Activated CD8-positive, alpha-beta memory T cell treated with anti-CD3 and anti-CD28 coated beads for 36 hours (primary cell): ENCODE data around the gene PPP6C. TPM values are rescaled to one million over a fixed set of nuclear protein-coding genes. Genes with fewer than 3 reads are reported as not detected.

Source experiments
- CTCF ChIA-PET: fragments of 350-600 bp; sonication (Branson Sonifier 250); formaldehyde crosslinking; loops from one replicate; lab custom pipeline; 2021; ENCODE audit warnings: antibody characterized with exemption; lab: Charles Lee
- POLR2A ChIA-PET: fragments of 350-600 bp; sonication (Branson Sonifier 250); formaldehyde crosslinking; loops from one replicate; lab custom pipeline; 2021; ENCODE audit warnings: antibody characterized with exemption; lab: Charles Lee
- total RNA-seq, 2 experiments: library from RNA; stranded (reverse); gene quantifications; one replicate each; pipeline ENCODE4 v1.2.3, GENCODE V29; 2021

Gene PPP6C
- total RNA-seq, 2 experiments from 2014 or later = 45.1 to 51.5 TPM

DNA sequence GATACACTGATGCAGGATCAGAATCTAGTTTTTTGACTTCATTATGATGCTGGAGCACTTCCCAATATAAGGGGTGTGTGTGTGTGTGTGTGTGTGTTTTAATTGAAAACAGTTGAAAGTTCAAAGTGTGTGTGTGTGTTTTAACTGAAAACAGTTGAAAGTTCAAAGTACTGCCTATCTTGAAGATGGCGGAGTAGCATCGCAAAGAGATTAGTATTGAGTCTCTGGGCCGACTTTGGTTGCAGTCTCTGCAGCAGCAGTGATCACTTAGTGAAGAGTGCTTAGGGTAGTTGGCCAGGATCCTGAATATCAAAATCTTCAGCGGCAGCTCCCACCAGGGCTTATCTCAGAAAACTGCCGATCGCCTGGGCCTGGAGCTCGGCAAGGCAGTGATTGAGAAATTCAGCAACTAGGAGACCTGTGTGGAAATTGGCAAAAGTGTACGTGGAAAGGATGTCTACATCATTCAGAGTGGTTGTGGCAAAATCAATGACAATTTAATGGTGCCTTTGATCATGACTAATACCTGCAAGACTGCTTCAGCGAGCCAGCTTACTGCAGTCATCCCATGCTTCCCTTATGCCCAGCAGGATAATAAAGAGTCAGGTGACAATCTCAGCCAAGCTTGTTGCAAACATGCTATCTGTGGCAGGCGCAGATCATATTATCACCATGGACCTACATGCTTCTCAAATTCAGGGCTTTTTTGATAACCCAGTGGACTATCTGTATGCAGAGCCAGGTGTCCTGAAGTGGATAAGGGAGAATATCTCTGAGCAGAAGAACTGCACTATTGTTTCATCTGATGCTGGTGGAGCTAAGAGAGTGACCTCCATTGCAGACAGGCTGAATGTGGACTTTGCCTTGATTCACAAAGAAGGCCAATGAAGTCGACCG lies 39.0 kb downstream of the PPP6C start:
- ChIA-PET POLR2A (no interaction called here), CTCF (interaction anchor here (1.3 kb wide), 1 partner anchor 297 kb away, joined by 3 read pairs; the partner anchor contains the start of gene WDR38)

GRCh38 chr9:125147401-125147951 lies 42.1 kb downstream of the PPP6C start:
- ChIA-PET POLR2A (no interaction called here), CTCF (no interaction called here)

DNA sequence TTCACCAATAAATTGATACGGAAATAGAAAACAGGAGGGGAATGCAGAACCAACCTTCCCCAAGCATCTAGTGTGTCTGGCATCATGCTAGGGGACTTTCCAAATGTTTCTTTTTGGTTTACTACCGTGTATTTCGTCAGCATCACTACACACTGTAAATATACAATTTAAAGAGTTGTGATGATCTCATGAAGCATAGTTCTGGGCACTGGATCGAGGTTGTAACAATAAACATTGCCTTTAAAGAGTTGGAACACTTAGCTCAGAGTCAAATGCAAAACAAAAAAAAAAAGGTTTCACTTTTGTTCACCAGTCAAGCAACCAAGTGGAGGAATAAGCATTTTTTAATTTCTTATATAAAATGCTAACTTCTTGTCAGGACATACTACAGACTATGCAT lies 43.4 kb downstream of the PPP6C start:
- POLR2A ChIA-PET = no interaction called here
- CTCF ChIA-PET = no interaction called here

DNA sequence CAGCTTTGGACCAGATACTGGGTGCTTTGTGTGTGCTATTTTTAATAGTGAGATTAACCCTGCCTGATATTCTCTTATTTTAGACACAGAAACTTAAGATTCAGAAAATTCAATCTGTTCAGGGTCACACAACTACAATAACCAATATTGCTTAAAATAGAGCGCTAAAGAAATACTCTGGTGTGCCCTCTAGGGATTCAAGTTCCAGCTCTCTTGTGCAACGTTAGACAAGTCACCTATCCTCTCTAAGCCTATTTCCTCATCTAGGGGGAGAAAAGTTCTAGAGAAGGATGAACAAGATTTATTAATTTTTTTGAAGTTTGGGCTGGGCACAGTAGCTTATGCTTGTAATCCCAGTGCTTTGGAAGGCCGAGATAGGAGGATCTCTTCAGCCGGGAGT lies 44.2 kb downstream of the PPP6C start:
- ChIA-PET POLR2A (interaction anchor here (0.6 kb wide), 1 partner anchor 223 kb away, joined by 4 read pairs; no protein-coding TSS in a partner anchor), CTCF (no interaction called here)

- POLR2A ChIA-PET = interaction anchor here (1.7 kb wide), 1 partner anchor 56 kb away, joined by 4 read pairs; the partner anchor contains the start of gene RABEPK
- CTCF ChIA-PET = interaction anchor here (0.6 to 1.1 kb wide), 5 partner anchors 9 to 437 kb away, joined by 3 to 4 read pairs (median 3); no protein-coding TSS in a partner anchor
Measured at GRCh38 chr9:125143377-125144090, 46.1 kb downstream of the PPP6C start, which contains the start of gene SCAI. Gene SCAI, minus strand, starts transcription at chr9:125143528. Its CDS starts 91 bp downstream, at chr9:125143437.

DNA sequence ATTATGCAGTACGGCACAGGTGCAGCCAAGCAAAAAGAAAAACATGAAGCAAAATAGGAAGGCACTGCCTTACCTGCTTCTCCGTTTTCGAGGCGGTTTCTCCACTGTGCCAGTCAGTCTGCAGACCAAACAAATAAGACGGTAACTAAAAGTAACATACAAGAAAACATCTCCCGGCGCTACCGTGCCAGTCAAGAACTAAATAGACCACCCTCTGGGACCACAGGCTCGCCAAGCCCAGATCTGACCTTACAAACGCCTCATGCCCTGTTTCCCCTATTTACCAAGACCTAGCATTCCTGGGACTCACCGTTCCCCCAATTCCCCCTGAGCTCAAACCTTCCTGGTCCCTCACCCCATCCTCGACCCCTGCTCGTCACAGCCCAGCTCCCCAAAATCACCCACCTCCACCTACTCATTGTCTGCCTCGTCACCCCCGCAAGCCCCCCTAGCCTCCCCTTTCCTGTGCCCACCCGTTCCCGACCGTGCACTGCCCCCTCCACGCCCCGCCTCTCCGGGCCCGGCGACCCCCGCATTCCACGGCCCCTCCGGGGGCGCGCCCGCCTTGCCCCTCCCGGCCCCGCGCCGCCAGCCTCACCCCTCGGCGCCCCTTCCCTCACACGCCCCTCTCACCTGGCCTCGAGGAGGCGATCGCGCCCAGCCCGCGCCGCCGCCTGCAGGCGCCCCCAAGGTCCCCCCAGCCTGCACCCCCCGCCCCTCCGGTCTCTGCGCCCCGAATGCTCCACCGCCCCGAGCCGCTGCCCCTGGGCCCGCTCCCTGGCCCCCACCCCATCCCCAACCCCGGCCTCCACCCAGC lies 46.8 kb downstream of the PPP6C start:
- POLR2A ChIA-PET = interaction anchor here (1.7 kb wide), 1 partner anchor 57 kb away, joined by 4 read pairs; the partner anchor contains the start of gene RABEPK
- CTCF ChIA-PET = interaction anchor here (0.6 to 1.1 kb wide), 4 partner anchors 16 to 72 kb away, joined by 3 to 6 read pairs (median 4); no protein-coding TSS in a partner anchor

GRCh38 chr9:125141751-125142150 lies 47.9 kb downstream of the PPP6C start:
- CTCF ChIA-PET = interaction anchor here (0.6 to 1.1 kb wide), 4 partner anchors 15 to 284 kb away, joined by 3 to 6 read pairs (median 4); no protein-coding TSS in a partner anchor

DNA sequence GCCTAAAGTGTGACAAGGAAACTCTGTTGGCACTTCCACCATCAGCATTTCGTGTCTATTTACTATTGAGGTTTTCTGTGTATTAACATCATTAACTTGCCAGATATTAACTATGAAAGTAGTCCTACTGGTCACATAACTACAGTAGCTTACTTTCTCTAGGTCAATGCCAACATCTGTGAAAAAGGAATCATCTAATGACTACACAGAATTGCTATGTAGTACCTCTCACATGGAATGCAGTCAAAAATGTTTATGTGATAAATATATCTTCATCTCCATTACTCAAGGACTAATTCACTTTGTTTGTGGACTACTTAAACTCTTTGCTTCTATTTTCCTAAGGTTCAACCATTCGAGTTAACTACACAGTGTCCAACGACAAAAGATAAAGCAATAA lies 48.4 kb downstream of the PPP6C start:
- POLR2A ChIA-PET = interaction anchor here (0.8 kb wide), 1 partner anchor 200 kb away, joined by 4 read pairs; no protein-coding TSS in a partner anchor
- CTCF ChIA-PET = no interaction called here

More at GRCh38 chr9:125141751-125142150, 47.9 kb downstream of the PPP6C start:
- POLR2A ChIA-PET = interaction anchor here (0.8 kb wide), 1 partner anchor 200 kb away, joined by 4 read pairs; no protein-coding TSS in a partner anchor

DNA sequence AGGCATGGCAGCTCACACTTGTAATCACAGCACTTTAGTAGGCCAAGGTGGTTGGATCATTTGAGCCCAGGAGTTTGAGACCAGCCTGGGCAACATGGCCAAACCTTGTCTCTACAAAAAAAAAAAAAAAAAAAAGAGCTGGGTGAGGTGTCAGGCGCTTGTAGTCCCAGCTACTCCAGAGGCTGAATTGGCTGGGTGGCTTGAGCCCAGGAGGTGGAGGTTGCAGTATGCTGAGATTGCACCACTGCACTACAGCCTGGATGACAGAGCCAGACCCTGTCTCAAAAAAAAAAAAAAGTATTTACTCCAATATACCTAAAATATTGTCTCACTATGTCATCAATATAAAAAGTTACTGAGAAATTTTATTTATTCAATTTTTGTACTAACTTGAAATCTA lies 49.0 kb downstream of the PPP6C start:
- POLR2A ChIA-PET = interaction anchor here (0.6 kb wide), 1 partner anchor 265 kb away, joined by 6 read pairs; no protein-coding TSS in a partner anchor
- CTCF ChIA-PET = no interaction called here

DNA sequence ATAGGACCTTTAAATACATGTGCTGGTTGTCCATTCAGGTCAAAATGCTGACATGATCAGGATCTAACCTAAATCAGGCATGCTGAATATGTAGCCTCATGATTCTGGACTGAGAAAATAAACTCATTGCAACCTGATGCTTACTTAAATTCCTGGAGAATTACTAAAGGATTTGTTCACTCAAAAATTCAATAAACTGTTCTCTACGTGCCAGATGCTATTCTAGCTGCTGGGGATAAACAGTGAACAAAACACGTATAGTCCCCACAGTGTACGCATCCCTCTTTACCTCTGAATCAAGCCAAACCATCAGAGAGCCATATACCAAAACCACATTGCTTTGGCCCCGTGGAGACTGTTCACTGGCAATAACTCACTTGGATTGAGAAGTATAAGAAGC lies 52.4 kb downstream of the PPP6C start:
- POLR2A ChIA-PET = no interaction called here
- CTCF ChIA-PET = no interaction called here

DNA sequence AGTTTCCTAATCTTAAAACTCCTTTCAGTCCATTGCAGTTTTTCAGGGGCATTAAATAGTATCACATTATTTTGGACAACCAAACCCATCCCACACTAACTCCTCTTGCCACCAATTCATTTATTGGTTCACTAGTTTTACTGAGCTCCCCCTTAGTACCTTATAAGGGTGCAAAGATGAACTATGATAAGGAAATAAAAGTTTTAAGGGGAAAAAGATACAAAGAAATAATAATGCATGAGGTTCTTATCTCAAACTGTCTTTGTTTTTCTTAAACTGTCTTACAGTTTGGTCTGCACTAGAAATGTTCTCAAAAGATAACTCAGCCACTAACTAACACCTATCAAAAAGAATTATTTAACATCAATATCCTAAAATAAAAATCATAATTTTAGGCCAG lies 54.6 kb downstream of the PPP6C start:
- CTCF ChIA-PET = interaction anchor here (1.1 kb wide), 1 partner anchor 9 kb away, joined by 3 read pairs; no protein-coding TSS in a partner anchor
- POLR2A ChIA-PET = no interaction called here

DNA sequence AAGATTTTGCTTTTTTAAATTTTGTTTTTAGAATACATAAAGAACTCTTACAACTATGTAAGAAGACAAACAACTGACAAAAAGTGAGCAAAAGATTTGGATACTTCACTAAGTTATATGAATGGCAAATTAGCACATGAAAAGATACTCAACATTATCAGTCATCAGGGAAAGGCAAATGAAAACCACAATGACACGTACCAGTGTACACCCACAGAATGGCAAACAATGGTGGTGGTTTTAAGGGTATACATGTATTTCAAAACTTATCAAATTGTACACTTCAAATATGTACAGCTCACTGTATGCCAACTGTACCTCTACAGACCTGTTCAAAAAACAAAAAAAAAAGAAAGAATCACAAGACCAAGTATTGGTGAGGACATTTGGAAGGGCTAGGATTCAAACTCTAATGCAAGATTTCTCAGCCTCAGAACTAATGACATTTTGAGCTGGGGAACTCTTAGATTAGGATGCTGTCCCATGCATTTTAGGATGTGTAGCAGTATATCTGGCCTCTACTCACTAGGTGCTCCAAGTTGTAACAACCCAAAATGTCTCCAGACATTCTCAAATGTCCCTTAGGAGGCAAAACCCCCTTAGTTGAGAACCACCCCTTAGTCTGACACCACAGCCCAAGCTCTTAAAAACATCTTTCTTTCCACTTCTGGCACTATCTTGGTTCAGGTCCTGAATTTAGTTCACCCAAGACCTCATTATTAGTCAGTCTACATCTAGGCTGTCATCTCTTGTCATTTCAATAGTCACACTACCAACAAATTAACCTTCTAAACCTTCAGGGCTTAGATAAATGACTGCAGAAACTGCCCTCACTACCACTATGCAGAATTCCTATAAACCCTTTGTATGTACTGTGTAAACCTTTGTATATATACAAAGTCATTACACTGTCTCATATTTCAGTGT lies 55.9 kb downstream of the PPP6C start:
- ChIA-PET CTCF (interaction anchor here (0.6 to 1.4 kb wide), 2 partner anchors 52 to 422 kb away, joined by 3 read pairs; no protein-coding TSS in a partner anchor), POLR2A (interaction anchor here (0.9 kb wide), 1 partner anchor 192 kb away, joined by 4 read pairs; the partner anchor contains the start of gene GOLGA1)

DNA sequence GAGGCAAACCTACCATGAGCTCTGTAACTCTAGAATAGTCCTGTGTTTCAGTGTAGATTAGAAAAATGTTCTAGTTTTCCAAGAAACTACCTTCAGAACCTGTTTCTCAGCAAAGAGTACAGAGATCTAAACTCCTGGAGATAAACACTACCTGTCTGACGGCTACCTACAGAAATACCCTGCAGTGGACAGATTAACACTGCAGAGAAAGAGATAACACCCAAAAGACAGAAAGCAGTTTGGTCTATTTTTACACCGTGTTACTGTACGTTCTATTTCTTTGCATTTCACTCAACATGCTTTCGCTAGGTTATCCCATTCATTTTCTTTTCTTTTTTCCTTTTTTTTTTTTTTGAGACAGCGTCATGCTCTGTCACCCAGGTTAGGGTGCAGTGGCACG lies 57.8 kb downstream of the PPP6C start:
- ChIA-PET CTCF (no interaction called here), POLR2A (no interaction called here)

GRCh38 chr9:125126019-125126746 lies 63.4 kb downstream of the PPP6C start:
- POLR2A ChIA-PET = no interaction called here
- CTCF ChIA-PET = interaction anchor here (0.5 to 0.7 kb wide), 2 partner anchors 16 to 161 kb away, joined by 3 read pairs; no protein-coding TSS in a partner anchor

DNA sequence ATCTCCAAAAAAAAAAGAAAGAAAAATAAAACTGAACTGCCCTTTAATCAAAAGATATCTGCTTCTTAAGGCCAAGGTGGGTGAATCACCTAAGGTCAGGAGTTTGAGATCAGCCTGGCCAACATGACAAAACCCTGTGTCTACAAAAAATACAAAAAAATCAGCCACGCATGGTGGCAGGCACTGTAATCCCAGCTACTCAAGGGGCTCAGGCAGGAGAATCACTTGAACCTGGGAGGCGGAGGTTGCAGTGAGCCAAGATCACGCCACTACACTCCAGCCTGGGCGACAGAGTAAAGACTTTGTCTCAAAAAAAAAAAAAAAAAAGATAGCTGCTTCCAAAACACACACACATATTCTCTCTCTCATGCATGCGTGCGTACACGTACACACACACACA lies 64.1 kb downstream of the PPP6C start:
- ChIA-PET POLR2A (no interaction called here), CTCF (interaction anchor here (0.7 kb wide), 1 partner anchor 55 kb away, joined by 6 read pairs; no protein-coding TSS in a partner anchor)

DNA sequence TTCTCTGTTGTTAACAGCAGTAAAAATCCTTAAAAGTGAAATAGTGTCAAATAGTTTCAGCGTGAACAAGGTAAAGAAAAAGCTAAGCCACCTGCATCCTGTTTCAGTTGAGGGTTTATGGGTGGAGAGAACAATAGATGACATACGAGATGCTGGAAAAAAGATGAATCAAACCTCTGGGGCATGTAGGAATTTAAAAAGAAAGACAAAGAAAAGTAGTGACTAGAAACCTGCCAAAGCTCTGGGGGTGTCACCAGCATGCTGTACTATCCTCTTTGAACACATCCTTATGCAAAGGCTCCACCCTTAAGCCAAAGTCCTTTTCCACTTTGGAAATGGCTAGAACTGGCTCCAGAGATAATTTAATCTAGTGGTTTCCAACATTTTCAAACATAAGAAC lies 68.5 kb downstream of the PPP6C start:
- ChIA-PET POLR2A (no interaction called here), CTCF (no interaction called here)
